Measurements from ENCODE around the gene SLC6A16.
"Not testable (repeated sequence)": the region's sequence is repeated elsewhere in the genome, so short reads cannot be mapped to it uniquely, and the experiment has no call there.

The SLC6A16 gene

GRCh38 chr19:49344505-49345423 lies 19.8 kb upstream of the SLC6A16 start:
- no peak for DNase-seq

- DNase-seq: no peak
Observed at GRCh38 chr19:49343123-49343522, 18.1 kb upstream of the SLC6A16 start.

- no peak for DNase-seq
Observed at GRCh38 chr19:49342291-49342721, 17.3 kb upstream of the SLC6A16 start.

GRCh38 chr19:49340865-49341718 lies 16.1 kb upstream of the SLC6A16 start:
- DNase-seq: no peak

- DNase-seq: peak; percentile 53
Observed at GRCh38 chr19:49340069-49340864, 15.3 kb upstream of the SLC6A16 start.

GRCh38 chr19:49339301-49340068 lies 14.5 kb upstream of the SLC6A16 start:
- peak; percentile 49 for DNase-seq

DNA sequence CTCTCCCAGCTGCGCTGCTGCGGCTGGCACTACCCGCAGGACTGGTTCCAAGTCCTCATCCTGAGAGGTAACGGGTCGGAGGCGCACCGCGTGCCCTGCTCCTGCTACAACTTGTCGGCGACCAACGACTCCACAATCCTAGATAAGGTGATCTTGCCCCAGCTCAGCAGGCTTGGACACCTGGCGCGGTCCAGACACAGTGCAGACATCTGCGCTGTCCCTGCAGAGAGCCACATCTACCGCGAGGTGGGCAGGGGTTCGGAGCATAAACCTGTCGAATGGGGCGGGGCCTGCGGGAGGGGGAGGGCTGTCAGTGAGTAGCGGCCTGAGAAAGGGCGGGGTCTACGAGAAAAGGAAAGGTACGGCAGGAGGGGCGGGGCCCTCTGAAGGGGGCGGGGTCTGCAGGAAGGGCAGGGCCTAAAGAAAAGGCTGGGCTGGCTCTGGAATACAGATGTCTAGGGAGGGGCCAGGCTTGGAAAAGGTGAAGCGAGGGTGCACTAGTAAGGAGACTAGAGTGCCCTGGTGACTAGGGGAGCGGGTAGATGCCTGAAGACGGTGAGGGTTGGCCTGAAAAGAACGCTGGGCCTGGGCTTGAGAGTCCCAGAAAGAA lies 13.8 kb upstream of the SLC6A16 start:
- no peak for DNase-seq

- DNase-seq: no peak
Observed at GRCh38 chr19:49338023-49338677, 13.2 kb upstream of the SLC6A16 start.

DNA sequence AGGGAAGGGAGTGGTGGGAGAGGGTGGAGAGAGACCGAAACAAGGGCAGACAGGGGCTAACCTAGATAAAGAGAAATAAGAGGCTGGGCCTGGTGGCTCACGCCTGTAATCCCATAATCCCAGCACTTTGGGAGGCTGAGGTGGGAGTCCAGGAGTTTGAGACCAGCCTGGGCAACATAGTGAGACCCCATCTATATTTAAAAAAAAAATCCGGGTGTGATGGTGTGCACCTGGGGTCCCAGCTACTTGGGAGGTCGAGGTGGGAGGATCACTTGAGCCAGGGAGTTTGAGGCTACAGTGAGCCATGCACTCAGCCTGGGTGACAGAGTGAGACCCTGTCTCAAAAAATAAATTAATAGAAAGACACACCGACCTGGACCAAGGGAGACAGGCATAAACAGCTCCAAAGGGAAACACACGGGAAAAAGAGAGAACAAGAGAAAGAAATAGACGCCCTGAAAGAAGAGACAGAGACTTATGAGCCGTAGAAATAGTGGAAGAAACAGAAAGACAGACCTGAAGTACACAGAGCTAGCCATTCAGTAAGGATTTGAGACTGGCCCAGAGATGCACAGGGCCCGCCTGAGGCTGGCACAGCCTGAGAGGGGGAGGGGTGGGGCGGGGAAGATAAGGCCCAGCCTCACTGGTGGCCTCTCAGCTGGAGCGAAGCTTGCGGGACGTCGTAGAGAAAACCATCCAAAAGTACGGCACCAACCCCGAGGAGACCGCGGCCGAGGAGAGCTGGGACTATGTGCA lies 12.5 kb upstream of the SLC6A16 start:
- DNase-seq: no peak

DNA sequence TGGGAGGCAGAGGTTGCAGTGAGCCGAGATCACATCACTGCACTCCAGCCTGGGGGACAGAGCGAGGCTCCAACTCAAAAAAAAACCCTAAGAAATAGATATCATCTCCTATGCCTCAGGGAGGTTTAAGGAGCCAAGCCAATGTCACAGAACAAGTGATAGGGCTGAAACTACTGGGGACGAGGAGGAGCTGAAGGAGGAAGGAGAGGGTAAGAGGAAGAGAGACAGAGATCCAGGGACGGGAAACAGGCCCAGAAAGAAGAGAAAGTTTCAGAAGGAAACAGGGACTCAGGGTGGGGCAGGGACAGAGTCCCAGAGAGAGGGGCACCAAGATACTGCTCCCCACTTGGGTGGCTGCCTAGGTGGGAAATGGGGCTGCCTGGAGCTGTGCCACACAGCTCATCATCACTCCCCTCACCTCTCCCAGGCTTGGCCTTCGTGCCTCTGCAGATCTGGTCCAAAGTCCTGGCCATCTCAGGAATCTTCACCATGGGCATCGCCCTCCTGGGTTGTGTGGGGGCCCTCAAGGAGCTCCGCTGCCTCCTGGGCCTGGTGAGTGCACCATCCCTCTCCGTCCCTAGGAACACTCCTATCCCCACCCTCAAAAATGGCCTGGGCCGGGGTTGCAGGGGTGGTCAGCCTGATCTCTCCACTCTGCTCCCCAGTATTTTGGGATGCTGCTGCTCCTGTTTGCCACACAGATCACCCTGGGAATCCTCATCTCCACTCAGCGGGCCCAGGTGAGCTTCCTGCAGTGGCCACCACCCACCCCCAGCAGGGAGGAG lies 11.7 kb upstream of the SLC6A16 start:
- DNase-seq: no peak

DNA sequence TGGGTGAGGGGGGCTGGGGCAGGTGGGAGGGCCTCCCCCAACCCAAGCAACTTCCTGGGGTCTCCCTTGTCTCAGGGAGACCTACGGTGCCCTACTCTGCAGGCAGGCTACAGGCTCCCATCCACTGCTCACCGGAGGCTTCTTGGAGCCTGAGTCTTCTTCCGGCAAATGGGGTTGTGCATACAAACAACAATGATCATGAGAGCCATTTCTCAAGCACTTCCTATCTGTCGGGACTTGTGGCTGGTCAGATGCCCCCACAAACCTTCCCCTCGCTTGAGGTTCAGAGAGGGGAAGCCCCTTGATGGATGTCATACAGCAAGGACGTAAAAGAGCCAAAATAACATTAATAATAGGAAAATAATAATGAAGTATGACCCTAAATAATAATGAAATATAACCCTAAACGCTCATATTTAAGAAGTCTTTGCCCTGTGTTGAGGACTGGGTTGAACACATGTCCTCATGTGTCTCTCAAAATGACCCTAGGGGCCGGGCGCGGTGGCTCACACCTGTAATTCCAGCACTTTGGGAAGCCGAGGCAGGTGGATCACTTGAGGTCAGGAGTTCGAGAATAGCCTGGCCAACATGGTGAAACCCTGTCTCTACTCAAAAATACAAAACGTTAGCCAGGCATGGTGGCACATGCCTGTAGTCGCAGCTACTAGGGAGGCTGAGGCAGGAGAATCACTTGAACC lies 10.9 kb upstream of the SLC6A16 start:
- no peak for DNase-seq

DNA sequence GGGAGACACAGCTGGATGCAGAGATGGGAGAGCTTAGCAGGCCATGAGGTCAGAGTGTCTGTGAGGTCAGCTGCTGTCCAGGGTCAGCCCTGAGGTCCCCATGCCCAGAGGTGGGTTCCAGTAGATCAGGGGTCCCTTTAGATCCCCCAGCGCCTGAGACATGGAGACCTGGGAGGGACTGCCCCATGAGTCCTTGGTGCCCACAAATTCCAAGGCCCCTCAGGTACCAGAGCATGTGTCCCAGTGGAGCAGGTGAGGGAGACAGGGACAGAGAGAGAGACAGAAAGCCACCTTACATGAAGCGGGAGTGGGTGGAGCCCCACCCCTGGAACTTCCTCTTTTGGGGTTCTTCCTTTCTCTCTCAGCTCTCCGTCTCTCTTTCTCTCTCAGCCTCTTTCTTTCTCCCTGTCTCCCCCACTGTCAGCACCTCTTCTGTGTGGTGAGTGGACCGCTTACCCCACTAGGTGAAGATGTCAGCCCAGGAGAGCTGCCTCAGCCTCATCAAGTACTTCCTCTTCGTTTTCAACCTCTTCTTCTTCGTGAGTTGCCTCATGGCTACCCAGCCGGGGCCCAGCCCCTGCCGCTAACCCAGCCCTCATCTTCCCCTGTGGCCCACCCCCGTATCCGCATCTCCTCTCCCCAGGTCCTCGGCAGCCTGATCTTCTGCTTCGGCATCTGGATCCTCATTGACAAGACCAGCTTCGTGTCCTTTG lies 10.2 kb upstream of the SLC6A16 start, which contains the start of gene CD37:
Gene CD37 (plus strand): TSS at position 336 of the 713 bp plus-strand sequence. CDS start 135 bp downstream, at position 471.
- no peak for DNase-seq

DNA sequence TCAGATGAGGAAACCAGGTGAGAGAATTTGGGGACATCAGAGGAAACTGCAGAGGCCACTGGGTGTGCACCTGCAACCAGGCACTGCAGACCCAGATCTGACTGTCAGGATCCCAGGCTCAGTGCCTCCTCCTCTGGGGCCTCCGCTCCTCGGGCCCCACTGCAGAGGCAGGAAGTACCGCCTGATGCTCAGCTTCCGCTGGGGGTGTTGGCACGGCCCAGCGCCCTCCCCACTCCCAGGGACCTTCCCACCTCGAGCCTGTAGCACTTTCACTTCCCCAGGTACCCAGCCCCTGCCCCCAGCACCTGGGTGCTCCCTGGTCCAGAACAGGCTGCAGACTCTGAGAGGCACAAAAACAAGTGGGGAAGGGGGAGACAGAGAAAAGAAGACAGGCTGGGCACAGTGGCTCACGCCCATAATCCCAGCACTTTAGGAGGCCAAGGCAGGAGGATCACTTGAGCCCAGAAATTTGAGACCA lies 8.9 kb upstream of the SLC6A16 start:
- no peak for DNase-seq

- DNase-seq: no peak
Observed at GRCh38 chr19:49333418-49333805, 8.4 kb upstream of the SLC6A16 start.

DNA sequence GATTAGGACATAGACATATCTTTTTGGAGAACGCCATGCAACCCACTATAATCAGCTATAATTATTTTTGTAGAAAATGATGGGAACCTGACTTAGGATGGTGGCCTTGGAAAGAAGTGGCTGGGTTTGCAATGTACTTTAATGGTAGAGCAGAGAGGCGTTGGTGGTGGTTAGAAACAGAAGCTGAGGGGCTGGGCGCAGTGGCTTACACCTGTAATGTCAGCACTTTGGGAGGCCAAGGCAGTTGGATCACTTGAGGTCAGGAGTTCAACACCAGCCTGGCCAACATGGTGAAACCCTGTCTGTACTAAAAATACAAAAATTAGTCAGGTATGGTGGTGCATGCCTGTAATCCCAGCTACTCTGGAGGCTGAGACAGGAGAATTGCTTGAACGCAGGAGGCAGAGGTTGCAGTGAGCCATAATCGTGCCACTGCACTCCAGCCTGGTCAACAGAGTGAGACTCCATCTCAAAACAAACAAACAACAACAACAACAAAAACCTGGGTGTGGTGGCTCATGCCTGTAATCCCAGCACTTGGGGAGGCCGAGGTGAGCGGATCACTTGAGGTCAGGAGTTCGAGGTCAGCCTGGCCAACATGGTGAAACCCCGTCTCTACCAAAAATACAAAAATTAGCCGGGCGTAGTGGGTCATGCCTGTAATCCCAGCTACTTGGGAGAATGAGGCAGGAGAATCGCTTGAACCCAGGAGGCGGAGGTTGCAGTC lies 7.9 kb upstream of the SLC6A16 start:
- not testable (repeated sequence) for DNase-seq

DNA sequence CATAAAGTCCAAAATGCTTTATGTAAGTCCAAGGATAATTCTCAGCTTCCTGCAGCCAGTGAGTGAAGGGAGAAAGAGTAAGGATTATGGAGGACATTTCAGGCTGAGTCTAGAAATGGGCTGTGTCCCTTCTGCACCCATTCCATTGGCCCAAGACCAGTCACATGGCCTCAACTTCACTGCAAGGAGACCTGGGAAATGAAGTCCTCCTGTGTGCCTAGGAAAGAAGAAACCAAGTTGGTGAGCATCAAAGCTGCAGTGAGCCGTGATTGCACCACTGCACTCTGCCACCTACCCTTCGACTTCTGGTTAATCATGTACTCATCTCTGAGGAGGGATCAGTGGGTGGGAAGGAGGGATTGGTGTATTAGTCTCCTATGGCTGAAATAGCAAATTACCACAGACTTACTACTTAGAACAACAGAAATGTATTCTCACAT lies 6.6 kb upstream of the SLC6A16 start:
- no peak for DNase-seq

GRCh38 chr19:49331187-49331586 lies 6.2 kb upstream of the SLC6A16 start:
- DNase-seq: not testable (repeated sequence)

Data from NCI-H1092 treated with DMSO at 0.1 percent for 48 hours (cell line).